AG20443 (cell line): ENCODE results near the gene GPLD1.
"Not testable (repeated sequence)": the region's sequence is repeated elsewhere in the genome, so short reads cannot be mapped to it uniquely, and the experiment has no call there.

Experiments
- DNase-seq: peaks from one replicate; pipeline ENCODE4 v3.0.0; 2012; ENCODE audit warnings: low spot score, mixed read lengths

GPLD1 gene

DNA sequence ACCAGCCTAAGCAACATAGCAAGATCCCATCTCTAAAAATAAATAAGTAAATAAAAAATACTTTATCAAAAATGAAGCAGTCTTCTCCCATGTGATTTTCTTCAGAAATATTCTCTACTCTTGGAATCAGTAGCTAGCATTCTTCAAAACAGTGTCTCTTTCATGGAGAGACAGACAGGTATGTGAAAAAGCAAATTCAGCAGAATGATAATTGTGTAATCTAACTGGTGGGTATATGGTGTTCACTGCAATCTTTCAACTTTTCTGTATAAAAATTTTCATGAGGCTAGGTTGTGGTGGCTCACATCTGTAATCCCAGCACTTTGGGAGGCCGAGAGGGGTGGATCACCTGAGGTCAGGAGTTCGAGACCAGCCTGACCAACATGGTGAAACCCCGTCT, 78.8 kb downstream of the GPLD1 start:
- DNase-seq, result no peak

DNA sequence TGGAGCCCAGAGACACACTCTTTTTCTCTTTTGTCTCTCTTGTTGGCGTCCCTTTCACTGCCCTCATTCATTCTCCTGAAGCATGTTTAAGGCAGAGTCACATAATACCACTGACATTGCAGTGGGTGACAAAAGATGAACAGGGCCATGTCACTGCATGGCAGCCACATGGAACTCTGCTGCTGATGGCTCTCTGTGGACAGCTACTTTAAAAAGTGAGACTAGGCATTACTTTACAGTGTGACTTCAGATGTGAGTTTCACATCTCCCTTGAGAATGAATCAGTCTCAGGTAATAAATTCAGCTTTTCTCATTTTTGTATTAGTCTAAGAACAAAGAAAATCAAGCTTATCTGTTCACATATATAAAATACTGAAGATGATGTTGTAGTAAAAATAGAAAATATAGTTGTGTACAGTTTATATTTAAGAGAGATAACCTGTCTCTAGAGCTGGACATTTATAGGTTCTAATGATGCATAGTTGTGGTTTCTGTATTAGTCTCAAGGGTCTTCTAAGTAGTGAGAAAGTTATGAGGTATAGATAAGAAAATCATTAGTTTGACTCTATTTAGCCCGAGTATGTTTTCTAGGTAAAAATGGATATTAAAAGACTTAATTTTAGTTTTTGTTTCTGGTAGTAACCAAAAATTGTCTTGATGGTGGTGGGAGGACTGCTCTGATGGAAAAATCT, 80.5 kb downstream of the GPLD1 start:
- no peak for DNase-seq

DNA sequence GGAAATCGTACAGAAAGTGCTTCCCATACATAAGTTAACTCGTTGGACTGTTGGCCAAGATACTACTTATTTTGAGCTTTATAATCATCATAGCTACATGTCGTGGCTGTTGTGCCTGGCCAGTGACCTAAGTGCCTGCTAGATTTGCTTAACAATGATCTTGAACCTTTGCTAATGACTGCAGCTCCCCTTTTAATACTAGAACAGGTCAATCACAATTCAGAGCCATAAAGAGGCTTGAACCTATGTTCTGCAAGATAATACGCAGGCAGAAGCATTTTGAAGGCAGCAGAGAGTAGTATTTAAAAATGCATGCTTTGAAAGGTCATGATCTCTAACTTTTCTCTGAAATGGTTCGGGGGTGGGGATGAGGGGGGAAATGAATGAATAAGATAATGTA, 84.1 kb downstream of the GPLD1 start:
- DNase-seq, result no peak

DNA sequence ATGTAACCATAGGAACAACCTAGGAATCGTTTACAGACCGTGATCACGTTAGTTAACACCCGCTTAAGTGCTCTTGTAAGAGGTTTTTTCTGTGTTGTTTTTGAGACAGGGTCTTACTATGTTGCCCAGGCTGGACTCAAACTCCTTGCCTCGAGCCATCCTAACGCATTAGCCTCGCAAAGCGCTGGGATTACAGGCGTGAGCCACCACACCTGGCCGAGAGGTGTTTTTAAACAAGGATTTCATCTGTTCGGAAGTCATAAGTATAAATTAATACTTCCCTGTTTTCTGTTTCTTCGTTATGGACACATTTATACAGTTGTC, 85.9 kb downstream of the GPLD1 start:
- DNase-seq, result no peak

DNA sequence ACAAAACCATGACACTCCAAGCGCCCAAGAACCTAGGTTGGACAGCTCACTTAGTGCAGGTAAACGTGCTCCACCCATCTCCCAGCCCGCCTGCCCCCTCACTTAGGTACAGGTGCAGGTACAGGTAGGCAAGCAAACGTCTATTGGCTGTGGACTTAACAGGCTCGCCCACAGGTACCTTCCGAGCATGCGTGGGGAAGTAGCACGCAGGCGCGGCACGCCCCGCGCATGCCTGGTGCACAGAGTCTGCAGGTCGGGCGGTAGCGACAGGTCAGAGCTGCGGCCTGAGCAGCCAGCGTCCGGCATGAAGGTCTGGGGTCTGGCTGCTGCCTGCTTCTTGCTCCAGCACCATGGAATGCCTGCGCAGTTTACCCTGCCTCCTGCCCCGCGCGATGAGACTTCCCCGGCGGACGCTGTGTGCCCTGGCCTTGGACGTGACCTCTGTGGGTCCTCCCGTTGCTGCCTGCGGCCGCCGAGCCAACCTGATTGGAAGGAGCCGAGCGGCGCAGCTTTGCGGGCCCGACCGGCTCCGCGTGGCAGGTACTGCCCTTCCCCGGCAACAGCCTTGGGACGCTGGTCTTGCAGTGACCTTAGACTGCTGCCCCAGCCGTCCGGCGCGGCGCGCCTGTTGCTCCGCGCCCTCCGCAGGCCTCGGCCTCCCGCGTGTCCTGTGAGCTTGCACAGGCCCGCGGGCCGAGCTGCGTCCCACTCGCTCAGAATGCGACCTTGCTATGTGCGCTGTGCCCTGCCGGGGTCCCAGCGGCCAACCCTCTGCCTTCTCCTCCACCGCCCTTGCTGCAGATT, 86.5 kb downstream of the GPLD1 start, which contains the start of gene MRS2:
Gene MRS2 (plus strand): TSS at position 240 of the 804 bp plus-strand sequence. CDS start 111 bp downstream, at position 351.
- DNase-seq, result peak; percentile 95

DNA sequence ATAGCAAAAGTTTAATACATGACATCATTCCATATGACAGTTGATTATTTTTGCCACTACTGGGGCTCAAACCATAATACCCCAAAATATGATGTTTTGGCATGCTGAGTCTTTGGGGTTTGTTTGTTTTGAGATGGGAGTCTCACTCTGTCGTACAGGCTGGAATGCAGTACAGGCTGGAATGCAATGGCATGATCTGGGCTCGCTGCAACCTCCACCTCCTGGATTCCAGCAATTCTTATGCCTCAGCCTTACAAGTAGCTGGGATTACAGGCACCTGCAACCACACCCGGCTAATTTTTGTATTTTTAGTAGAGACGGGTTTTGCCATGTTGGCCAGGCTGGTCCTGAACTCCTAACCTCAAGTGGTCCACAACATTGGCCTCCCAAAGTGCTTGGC, 87.9 kb downstream of the GPLD1 start:
- DNase-seq, result no peak

DNA sequence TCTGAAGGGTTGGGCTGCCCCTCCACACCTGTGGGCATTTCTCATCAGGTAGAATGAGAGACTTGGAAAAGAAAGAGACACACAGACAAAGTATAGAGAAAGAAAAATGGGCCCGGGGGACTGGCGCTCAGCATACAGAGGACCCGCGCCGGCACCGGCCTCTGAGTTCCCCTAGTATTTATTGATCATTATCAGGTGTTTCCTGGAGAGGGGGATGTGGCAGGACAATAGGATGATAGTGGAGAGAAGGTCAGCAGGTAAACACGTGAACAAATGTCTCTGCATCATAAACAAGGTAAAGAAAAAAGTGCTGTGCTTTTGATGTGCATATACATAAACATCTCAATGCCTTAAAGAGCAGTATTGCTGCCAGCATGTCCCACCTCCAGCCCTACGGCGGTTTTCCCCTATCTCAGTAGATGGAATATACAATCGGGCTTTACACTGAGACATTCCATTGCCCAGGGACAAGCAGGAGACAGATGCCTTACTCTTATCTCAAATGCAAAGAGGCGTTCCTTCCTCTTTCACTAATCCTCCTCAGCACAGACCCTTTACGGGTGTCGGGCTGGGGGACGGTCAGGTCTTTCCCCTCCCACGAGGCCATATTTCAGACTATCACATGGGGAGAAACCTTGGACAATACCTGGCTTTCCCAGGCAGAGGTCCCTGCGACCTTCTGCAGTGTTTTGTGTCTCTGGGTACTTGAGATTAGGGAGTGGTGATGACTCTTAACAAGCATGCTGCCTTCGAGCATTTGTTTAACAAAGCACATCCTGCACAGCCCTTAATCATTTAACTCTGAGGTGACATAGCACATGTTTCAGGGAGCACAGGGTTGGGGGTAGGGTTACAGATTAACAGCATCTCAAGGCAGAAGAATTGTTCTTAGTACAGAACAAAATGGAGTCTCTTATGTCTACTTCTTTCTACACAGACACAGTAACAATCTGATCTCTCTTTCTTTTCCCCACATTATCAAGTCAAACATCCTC, 89.0 kb downstream of the GPLD1 start:
- DNase-seq, result not testable (repeated sequence)

DNA sequence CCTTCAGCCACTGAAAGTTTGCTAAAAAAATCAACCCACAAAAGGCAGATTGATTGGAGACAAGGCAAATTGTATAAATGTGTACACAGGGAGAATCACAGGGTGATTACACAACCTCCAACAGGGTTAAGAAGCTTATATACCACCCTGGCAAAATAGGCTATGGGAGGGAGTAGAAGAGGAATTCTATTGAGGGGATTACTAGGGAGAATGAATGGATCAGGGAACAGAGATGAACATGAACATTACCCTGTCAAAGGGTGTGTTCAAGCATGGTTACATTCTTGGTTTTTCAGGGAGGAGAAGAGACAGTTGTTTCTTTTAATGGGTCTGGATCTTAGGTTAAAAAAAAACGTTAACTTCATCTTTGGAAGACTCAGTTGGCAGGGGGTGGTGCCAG, 91.7 kb downstream of the GPLD1 start:
- DNase-seq, result no peak

DNA sequence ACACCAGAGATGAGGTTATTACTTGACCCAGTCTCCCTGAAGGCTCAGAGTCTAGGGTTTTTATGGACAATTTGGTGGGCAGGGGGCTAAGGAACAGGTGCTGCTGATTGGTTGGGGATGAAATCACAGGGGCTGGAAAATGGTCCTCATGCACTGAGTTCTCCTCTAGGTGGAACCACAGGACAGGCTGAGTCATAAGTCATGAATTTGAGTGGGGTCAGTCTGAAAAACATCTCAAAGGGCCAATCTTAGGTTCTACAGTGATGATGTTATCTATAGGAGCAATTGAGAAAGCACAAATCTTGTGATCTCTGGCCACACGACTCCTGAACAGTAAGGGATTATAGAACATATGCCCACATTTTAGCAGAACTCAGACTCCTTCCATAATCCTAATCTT, 92.6 kb downstream of the GPLD1 start:
- no peak for DNase-seq

DNA sequence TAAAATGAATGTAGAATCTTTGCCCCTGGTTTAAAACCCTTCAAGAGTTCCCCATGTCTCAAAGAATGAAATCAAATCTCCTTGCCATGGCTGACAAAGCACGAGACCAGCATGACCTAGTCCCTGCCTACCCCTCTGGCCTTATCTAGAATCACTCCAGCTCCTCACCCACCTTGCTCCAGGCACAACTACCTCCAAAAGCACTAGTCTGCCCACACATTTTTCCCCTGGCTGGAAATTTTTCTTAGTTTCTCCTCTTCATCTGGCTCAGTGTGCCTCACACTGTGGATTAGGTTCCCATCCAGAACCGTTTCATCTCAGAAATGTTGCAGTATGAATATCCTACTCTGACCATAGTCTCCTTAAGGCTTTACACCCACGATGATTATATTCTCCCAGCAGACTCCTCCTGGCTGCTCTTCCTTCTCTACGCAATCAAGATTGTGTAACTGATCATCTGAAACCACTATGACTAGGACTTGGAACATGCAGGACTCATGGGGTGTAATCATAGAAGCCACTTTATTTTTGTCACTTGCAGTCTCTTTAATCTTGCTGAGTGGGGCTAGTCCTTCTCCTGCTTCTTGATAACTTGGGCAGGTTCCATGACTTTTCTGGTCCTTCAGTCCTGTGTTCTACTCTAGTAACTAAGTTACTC, 94.5 kb downstream of the GPLD1 start:
- DNase-seq, result peak; percentile 91

DNA sequence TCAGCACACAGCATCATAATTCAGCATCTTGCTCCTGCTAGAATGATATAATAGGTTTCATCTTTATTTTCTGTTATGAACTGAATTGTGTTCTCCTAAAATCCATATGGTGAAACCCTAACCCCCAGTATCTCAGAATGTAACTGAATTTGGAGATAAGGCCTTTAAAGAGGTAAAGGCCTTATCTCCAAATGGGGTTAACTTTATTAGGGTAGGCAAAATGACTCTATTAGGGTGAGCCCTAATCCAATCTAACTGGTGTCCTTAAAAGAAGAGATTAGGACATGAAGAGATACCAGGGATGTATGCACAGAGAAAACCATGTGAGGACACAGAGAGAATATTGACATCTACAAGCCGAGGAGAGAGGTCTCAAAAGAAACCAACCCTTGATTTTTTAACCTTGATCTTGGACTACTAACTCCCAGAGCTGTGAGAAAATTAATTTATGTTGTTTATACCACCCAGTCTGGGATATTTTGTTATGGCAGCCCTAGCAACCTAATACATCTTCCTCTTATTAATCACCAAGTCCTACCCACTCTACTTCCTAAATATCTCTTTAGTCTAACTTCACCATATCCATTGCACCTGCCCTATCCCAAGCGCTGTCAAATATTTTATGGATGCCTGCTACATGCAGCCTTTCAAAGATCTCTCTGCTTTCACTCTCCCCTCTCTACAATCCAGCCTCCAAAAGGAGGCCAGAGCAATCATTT, 95.2 kb downstream of the GPLD1 start:
- no peak for DNase-seq

DNA sequence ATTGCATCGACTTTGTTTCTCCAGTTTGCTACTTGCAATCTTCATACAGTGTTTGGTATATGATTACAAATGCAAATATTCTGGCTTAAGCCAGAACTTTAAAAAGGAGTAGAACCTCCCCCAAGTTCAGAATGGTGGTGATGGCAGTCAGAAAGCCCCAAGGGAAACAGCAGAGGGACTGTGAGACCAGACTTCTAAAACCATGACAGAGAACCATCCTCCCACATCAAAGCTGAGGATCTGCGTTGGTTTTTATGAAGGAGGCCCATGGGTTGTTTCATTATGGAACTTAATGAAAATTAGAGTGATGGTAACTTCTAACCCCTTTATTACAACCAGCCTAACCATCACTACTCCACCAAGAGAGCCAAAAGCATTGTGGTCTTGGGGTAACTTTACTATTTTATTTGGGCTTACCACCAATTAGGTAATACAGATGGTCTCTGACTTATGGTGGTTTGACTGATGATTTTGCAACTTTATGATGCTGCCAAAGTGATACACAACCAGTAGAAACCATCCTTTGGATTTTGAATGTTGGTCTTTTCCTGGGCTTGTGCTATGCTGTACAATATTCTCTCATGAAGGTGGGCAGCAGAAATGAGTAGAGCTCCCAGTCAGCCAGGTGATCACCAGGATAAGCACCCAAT, 97.5 kb downstream of the GPLD1 start:
- no peak for DNase-seq

DNA sequence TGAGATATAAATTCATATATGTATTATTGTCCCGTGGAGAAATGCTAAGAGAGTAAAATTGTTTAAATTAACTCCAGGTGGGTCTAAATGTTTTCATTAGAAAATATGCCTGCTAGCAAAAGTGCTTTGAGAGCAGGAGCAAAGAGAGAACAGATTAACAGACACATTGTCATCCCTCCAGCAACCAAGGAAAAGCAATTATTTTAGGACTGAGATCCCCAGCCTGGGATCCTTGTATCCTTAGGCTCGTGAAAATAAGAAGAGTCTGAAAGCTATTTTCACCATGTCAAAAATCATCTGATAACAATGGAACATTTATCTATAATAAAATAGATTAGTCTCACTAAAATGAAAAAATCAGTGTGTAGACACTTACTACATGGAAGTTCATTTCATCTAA, 98.2 kb downstream of the GPLD1 start:
- DNase-seq, result no peak

DNA sequence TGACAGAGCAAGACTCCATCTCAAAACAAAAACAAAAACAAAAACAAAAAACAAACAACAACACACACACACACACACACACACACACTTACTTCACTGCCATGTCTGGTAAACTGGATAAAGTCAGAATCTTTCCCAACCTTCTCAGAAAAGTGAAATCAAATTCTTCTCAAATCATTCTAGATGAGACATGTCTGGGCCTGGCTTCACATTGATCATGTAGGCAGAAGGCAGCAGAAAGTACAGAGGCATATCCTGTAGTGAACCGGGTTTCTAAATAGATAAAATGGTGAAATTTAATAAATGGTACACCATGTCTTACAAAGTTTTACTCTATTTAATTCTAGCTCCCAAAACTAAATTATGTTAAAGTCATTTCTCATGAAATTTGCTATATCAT, 101.6 kb downstream of the GPLD1 start:
- DNase-seq, result no peak

DNA sequence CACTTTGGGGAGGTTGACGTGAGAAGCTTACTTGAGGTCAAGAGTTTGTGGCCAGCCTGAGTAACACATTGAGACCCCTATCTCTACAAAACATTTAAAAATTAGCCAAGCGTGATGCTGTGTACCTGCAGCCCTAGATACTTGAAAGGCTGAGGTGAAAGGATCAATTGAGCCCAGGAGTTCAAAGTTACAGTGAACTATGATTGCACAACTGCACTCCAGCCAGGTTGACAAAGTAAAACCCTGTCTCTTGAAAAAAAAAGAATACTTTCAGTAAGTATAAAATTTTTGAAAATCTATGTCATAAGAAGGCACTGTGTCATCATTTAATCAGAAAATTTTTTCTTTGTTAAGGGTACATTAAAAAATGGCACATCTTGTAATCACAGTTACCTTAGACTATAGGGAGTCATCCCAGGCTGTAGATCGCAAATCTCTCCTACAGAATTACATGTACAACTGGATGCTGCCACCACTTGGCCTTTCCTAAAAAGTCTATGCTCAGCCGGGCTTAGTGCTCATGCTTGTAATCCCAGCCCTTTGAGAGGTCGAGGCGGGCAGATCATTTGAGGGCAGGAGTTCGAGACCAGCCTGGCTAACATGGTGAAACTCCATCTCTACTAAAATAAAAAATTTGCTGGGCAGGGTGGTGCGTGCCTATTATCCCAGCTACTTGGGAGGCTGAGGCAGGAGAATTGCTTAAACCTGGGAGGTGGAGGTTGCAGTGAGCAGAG, 103.7 kb downstream of the GPLD1 start:
- no peak for DNase-seq

DNA sequence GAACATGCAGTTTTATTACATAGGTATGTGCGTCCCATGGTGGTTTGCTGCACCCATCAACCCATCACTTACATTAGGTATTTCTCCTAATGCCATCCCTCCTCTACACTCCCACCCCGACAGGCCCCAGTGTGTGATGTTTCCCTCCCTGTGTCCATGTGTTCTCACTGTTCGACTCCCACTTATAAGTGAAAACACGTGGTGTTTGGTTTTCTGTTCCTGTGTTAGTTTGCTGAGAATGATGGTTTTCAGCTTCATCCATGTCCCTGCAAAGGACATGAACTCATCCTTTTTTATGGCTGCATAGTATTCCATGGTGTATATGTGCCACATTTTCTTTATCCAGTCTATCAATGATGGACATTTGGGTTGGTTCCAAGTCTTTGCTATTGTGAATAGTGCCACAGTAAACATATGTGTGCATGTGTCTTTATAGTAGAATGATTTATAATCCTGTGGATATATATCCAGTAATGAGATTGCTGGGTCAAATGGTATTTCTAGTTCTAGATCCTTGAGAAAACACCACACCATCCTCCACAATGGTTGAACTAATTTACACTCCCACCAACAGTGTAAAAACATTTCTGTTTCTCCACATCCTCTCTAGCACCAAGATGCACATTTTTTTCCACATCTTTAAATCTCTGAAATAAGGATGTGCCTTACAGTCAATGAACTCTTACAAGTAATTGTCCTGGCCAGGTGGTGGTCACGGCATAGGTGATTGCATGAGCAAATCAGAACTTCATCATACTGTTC, 104.8 kb downstream of the GPLD1 start:
- DNase-seq, result not testable (repeated sequence)

DNA sequence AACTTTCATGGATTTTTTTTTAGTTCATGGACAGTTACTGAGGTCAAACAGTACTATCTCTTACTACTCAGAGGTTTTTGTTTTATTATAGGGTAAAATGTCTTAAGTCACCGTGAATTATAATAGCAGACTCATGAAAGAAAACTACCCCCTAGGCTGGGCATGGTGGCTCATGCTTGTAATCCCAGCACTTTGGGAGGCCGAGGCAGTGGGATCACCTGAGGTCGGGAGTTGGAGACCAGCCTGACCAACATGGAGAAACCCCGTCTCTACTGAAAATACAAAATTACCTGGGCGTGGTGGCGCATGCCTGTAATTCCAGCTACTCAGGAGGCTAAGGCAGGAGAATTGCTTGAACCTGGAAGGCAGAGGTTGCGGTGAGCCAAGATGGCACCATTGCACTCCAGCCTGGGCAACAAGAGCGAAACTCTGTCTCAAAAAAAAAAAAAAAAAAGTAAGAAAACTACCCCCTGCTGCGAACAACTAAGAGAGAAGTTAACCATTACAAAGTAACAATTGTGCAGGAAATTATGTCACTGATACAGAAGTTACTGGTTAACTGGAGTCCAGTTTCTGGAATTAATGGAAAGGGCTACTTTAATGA, 106.4 kb downstream of the GPLD1 start:
- DNase-seq, result not testable (repeated sequence)

DNA sequence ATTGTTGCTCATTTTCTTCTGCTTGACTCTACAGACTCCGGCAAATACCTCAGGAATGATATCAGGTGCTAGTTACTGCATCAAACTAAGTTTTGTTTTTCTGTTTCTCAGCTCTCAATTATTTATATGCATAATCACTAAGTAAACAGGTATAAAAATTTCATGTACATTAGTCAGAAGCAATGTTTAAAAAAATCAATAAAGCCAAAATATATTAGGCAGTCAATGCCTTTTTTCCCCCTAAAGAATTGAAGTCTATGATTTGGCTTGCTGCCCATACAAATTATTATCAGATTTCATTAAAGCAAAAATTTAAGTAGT, 107.2 kb downstream of the GPLD1 start:
- DNase-seq, result no peak
